ENCODE data around the gene RIPOR2. TPM values are rescaled to one million over a fixed set of nuclear protein-coding genes. Genes with fewer than 3 reads are reported as not detected.
A peak's percentile ranks its signal among the peaks of the same experiment; 100 is the strongest.

RIPOR2 gene
- total RNA-seq, 1 experiment from 2014 or later: 0.47 TPM

GRCh38 chr6:24779416-24780016, 156.2 kb downstream of the RIPOR2 start:
- CTCF ChIA-PET: interaction anchor here (0.6 to 2.2 kb wide), 6 partner anchors 48 to 291 kb away, joined by 3 to 12 read pairs (median 4); no protein-coding TSS in a partner anchor
- peak; percentile 39 for DNase-seq
- peak overlapping the region; percentile 88 for H3K27ac Mint-ChIP-seq (ENCODE audit: unreplicated experiment)

GRCh38 chr6:24778878-24779277, 156.9 kb downstream of the RIPOR2 start:
- BruUV-seq (replicated peaks): TSS peak; percentile 40
- Mint-ChIP-seq H3K4me3 (ENCODE audit: low read depth, unreplicated experiment) (peak overlapping the region; percentile 96), H3K4me1 (ENCODE audit: low read depth, unreplicated experiment) (peaks cover 44% of the 10 kb centered on the region), H3K27ac (ENCODE audit: unreplicated experiment) (peak overlapping the region; percentile 89), H3K9me3 (ENCODE audit: low read depth, unreplicated experiment) (no peaks in the 10 kb centered on the region), H3K27me3 (ENCODE audit: unreplicated experiment) (no peaks in the 10 kb centered on the region), H3K36me3 (ENCODE audit: insufficient read depth, unreplicated experiment) (peaks cover 98% of the 10 kb centered on the region)
- intact Hi-C loops (cut with micrococcal nuclease; ENCODE audit: unreplicated experiment): loop anchor here (1.0 to 10.0 kb wide), 3 partner anchors 48 to 344 kb away; no protein-coding TSS in a partner anchor
- TF ChIP-seq CTCF (IDR thresholded peaks at IDR 0.05; ENCODE audit: unreplicated experiment): no peak
- CTCF ChIA-PET: interaction anchor here (0.6 to 2.2 kb wide), 6 partner anchors 25 to 239 kb away, joined by 3 to 12 read pairs (median 3); no protein-coding TSS in a partner anchor
- no peak for DNase-seq

More at GRCh38 chr6:24779416-24780016, 156.2 kb downstream of the RIPOR2 start:
- no TSS peak for BruUV-seq (replicated peaks)
- TF ChIP-seq CTCF (IDR thresholded peaks at IDR 0.05; ENCODE audit: unreplicated experiment): no peak
- peak overlapping the region; percentile 96 for H3K4me3 Mint-ChIP-seq (ENCODE audit: low read depth, unreplicated experiment)
- H3K9me3 Mint-ChIP-seq (ENCODE audit: low read depth, unreplicated experiment): no peaks in the 10 kb centered on the region
- H3K4me1 Mint-ChIP-seq (ENCODE audit: low read depth, unreplicated experiment): peaks cover 44% of the 10 kb centered on the region
- H3K27me3 Mint-ChIP-seq (ENCODE audit: unreplicated experiment): no peaks in the 10 kb centered on the region
- peaks cover 97% of the 10 kb centered on the region for H3K36me3 Mint-ChIP-seq (ENCODE audit: insufficient read depth, unreplicated experiment)
- intact Hi-C loops (cut with micrococcal nuclease; ENCODE audit: unreplicated experiment): loop anchor here (1.0 to 10.0 kb wide), 3 partner anchors 47 to 345 kb away; no protein-coding TSS in a partner anchor

- DNase-seq: no peak
- Mint-ChIP-seq H3K4me1 (ENCODE audit: low read depth, unreplicated experiment) (peaks cover 43% of the 10 kb centered on the region), H3K4me3 (ENCODE audit: low read depth, unreplicated experiment) (peak overlapping the region; percentile 96), H3K27me3 (ENCODE audit: unreplicated experiment) (no peaks in the 10 kb centered on the region), H3K27ac (ENCODE audit: unreplicated experiment) (peak overlapping the region; percentile 89), H3K36me3 (ENCODE audit: insufficient read depth, unreplicated experiment) (peaks cover 90% of the 10 kb centered on the region), H3K9me3 (ENCODE audit: low read depth, unreplicated experiment) (no peaks in the 10 kb centered on the region)
- CTCF ChIA-PET: interaction anchor here (2.2 kb wide), 1 partner anchor 239 kb away, joined by 12 read pairs; no protein-coding TSS in a partner anchor
- intact Hi-C loops (cut with micrococcal nuclease; ENCODE audit: unreplicated experiment): loop anchor here (2.0 to 10.0 kb wide), 2 partner anchors 49 to 343 kb away; no protein-coding TSS in a partner anchor
- TF ChIP-seq CTCF (IDR thresholded peaks at IDR 0.05; ENCODE audit: unreplicated experiment): no peak
- no TSS peak for BruUV-seq (replicated peaks)
These were observed 157.6 kb downstream of the RIPOR2 start for GRCh38 chr6:24778121-24778520.

GRCh38 chr6:24777227-24777626, 158.5 kb downstream of the RIPOR2 start:
- Mint-ChIP-seq H3K4me1 (ENCODE audit: low read depth, unreplicated experiment) (peaks cover 34% of the 10 kb centered on the region), H3K4me3 (ENCODE audit: low read depth, unreplicated experiment) (peak overlapping the region; percentile 96), H3K27ac (ENCODE audit: unreplicated experiment) (peak overlapping the region; percentile 89), H3K36me3 (ENCODE audit: insufficient read depth, unreplicated experiment) (peaks cover 81% of the 10 kb centered on the region), H3K9me3 (ENCODE audit: low read depth, unreplicated experiment) (no peaks in the 10 kb centered on the region), H3K27me3 (ENCODE audit: unreplicated experiment) (no peaks in the 10 kb centered on the region)
- no peak for TF ChIP-seq CTCF (IDR thresholded peaks at IDR 0.05; ENCODE audit: unreplicated experiment)
- intact Hi-C loops (cut with micrococcal nuclease; ENCODE audit: unreplicated experiment): loop anchor here (2.0 to 10.0 kb wide), 2 partner anchors 294 to 342 kb away; no protein-coding TSS in a partner anchor
- DNase-seq: no peak
- CTCF ChIA-PET: interaction anchor here (0.5 kb wide), 1 partner anchor 62 kb away, joined by 3 read pairs; no protein-coding TSS in a partner anchor
- BruUV-seq (replicated peaks): no TSS peak
